HG03175 (cell line): ENCODE measurements around the gene GABBR1.

Experiments used
- ATAC-seq: cut with Tn5 transposase; IDR thresholded peaks from one replicate; pipeline ENCODE4 v1.9.1; 2021; ENCODE audit warnings: mild to moderate bottlenecking, moderate library complexity; ENCODE audit not compliant: unreplicated experiment

GABBR1 gene

GRCh38 chr6:29625337-29625930 is 7.5 kb downstream of the GABBR1 start:
- no peak for ATAC-seq

GRCh38 chr6:29624520-29624961 is 8.4 kb downstream of the GABBR1 start:
- ATAC-seq, result no peak

DNA sequence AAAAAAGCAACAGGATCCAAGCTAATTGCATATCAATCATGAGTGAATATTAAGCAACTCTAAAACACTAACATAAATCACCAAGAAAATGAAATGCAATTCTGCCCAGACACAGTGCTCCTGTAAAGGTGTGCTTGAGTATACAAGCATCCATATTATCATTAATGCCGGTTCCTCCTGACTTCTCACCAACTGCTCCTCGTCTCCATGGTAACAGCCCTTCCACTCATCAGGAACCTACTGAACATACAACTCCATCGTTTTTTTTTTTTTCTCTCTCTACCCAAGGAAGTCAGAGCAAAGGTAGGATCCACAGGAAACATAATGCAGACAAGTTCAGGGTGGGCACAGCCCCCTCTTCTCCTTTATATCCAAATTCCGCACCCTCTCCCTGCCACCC is 12.4 kb downstream of the GABBR1 start:
- ATAC-seq, result no peak

GRCh38 chr6:29619578-29620160 is 13.3 kb downstream of the GABBR1 start:
- ATAC-seq, result no peak

DNA sequence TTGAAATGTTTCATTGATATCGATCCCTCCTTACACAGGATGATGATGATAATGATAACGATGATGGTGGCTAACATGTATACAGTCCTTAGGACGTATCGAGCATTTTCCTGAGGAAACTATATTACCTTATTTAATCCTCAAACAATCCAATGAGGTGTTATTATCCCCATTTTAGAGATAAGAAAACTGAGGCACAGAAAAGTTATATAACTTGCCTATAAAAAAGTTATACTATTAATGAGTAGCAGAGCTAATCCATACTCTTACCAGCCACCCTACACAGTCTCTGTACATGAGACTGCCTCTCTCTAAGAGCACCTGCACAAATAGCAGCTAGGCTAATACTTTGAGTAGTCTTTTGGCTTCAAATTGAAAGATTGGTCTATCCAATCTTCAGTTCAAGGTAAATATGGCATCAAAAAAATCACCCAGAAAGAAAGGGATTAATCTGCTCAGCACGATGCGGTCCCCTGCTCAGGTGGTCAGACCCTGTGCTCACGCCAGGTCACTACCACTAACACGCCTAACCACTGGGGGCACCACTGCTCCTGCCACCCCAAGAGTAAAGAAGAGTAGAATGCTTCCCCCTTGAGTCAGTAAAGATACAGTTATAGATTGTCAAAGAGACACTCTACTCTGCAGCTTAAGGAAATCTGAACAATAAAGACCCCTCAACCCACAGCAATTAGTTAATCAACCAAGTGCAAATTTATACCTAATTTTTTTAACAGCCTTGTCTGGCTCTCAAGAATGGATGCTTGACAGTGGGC is 15.0 kb downstream of the GABBR1 start:
- ATAC-seq, result no peak

DNA sequence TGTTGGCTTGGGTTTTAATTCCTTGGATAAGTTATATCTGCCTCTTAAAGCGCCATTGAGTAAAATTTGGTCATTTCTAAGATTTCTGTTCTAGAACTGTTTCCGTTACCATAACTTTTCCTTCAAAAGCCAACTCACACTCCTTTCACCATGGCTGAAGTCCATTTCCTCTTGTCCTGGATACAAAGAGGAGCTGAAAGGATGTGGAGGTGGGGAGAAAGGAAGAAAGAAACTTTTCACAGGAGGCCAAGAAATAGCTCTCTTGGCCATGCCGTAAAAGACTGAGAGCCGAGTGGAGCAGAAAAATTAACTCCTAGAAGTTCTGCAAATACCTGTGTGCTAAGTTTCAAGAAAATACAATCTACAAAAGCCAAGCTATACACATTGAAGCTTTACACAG is 21.6 kb downstream of the GABBR1 start:
- ATAC-seq, result no peak

- ATAC-seq, result no peak
Measured at GRCh38 chr6:29610540-29610939, 22.4 kb downstream of the GABBR1 start.

GRCh38 chr6:29608131-29608530 is 24.9 kb downstream of the GABBR1 start:
- no peak for ATAC-seq

- no peak for ATAC-seq
Measured at GRCh38 chr6:29603930-29604329, 29.1 kb downstream of the GABBR1 start.

DNA sequence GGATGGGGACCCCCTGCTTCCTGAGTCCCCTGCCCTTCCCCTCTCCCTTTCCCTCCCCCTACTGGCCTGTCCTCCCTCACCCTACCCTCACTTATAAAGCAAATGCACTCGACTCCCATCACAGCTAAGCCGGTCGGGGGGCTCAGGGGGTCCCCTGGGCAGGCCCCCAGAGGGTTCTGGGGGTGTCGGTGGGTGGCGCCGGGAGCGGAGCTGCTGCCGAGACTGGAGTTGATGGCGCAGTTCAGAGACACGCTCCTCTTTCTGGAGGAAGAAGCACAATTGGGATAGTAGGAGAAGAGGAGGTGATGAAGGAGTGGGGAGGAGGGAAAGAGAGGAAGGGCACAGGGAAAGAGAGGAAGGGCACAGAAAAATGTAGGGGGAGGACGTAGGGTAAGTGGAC is 29.5 kb downstream of the GABBR1 start:
- ATAC-seq, result no peak

DNA sequence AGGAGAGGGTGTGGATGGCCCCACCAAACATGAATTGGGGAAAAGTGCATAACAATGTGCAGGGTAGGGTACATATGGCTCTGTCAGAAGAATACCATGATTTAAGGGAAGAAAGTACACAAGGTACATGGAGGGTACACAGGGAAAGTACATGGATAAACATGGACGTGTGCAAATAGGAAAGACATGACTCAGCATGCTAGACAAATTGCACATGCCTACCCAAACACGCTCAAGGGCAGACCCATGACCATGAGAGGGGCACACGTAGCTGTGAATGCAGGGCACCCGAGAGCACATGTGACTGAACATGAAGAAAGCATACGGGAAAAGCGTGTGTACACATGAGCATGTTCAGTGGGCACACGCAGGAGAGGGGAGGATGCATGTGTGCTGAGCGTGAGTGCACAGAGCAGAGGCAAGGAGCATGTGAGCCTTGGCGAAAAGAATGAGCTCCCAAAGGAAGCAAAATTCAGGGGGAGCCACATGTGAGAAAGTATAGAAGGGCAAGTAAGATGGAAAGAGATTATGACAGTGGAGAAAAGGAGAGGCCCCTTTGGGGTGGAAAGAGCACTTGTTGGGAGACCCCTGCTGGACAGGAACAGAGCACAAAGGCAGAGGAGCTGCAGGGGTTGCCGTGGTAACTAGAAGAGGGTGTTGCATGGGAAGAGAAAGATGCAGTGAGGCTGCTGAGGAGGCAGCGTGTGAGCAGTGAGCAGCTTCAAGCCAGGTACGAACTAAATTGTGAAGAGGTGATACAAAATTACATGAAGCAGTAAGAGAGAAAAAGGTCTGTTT is 30.2 kb downstream of the GABBR1 start:
- ATAC-seq, result no peak

- no peak for ATAC-seq
Measured at GRCh38 chr6:29598172-29598747, 34.7 kb downstream of the GABBR1 start.

- ATAC-seq, result no peak
Measured at GRCh38 chr6:29597184-29597583, 35.8 kb downstream of the GABBR1 start.

GRCh38 chr6:29596381-29596900 is 36.5 kb downstream of the GABBR1 start:
- ATAC-seq, result no peak

- ATAC-seq, result no peak
Measured at GRCh38 chr6:29593199-29593855, 39.7 kb downstream of the GABBR1 start.

GRCh38 chr6:29591677-29592076 is 41.3 kb downstream of the GABBR1 start:
- no peak for ATAC-seq

DNA sequence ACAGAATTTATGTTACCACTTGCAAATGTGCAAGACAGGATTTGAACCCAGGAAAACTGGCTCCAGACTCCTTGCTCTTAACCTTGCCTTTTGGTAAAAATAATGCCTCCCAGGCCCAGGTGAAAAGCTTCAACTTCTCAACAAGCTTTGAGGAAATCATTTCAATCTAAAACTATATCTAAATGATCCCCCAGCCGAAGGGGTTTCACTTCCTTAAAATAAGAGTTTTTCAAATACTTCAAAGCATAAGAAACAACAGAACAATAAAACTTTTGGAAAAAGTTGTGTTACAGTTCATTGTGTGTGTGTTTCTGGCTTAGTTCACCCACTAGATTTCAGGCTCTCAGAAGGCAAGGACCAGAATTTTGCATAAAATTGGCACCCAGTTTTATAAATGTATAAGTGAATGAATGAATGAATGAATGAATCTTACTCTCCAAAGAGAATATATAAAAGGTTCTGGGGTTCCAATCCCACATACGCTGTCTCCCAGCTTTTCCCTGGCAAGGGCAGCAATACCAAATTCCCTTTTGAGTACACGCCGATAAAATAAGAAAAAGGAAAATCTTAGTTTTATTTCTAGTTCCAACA is 42.7 kb downstream of the GABBR1 start:
- no peak for ATAC-seq

DNA sequence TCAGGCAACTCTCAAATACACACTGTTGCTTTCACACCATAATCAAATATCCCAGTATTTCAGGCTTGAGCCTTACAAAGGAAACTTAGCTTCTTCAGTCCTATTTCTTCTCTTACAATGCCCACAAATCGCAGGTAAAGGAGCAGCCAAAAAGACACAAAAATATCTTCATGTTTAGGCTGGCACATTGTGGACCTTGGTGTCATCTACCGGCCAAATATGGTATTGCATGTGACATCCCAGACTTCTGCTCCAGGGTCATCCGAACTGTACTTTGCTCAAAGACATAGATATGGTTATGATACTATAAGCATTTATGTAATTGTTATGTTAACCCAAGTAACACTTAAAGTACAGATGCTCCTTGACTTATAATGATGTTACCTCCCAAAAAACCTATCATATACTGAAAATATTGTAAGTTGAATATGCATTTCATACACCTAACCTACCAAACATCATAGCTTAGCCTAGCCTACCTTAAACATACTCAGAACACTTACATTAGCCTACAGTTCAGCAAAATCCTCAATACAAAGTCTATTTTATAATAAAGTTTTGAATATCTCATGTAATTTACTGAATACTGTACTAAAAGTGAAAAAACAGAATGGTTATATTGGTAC is 43.4 kb downstream of the GABBR1 start:
- ATAC-seq, result peak; percentile 59

DNA sequence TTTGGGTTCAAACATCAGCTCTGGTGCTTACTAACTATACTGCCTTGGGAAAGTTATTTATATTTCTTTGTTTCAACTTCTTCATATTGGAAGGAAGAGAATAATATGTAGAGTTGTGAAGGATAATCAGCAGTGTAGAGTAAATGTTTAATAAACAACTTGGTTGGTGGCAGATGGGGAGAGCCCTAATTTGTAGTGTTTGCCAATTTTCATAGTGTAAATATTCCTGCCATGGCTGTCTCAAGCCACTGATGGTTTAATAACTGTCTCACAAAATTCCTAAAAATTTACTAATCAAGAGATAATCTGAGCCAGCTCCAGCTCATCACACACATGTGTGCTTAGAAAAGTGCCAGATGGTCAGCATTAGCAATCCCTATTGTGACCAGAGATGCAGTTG is 48.2 kb downstream of the GABBR1 start, which contains the start of gene OR2H2:
OR2H2 (plus strand) TSS at position 301 of the 400 bp plus-strand sequence. CDS start 2,824 bp downstream, outside the sequence.
- no peak for ATAC-seq
